H1 (cell line): ENCODE results near the gene RPP30. TPM values are rescaled to one million over a fixed set of nuclear protein-coding genes. Genes with fewer than 3 reads are reported as not detected.

ENCODE experiments used
- BACH1 ChIP-seq: IDR thresholded peaks from 2 replicates; pipeline ENCODE4 v1.6.1; 2012; ENCODE audit warnings: low read length, improper control_type of control experiment
- EP300 ChIP-seq, 2 experiments: IDR thresholded peaks; 1 replicate in 1 of 2; 2 replicates in 1 of 2; pipeline ENCODE4 v1.6.1; 2011 to 2012; ENCODE audit warnings: low read depth in 2 of 2, low read length in 2 of 2, mild to moderate bottlenecking in 2 of 2, borderline replicate concordance in 1 of 2, inconsistent platforms in 1 of 2, moderate library complexity in 1 of 2
- FOSL1 ChIP-seq: IDR thresholded peaks from 2 replicates; pipeline ENCODE4 v1.6.1; 2011; ENCODE audit warnings: mild to moderate bottlenecking, low read depth, low read length, moderate library complexity; ENCODE audit not compliant: insufficient read depth
- POLR2AphosphoS5 ChIP-seq: IDR thresholded peaks from 2 replicates; pipeline ENCODE4 v1.6.1; 2011; ENCODE audit warnings: low read depth, low read length
- RBBP5 ChIP-seq: IDR thresholded peaks from 2 replicates; pipeline ENCODE4 v1.7.1; 2012; ENCODE audit warnings: low read depth, mild to moderate bottlenecking, inconsistent platforms, low read length, moderate library complexity, borderline replicate concordance
- SIN3A ChIP-seq, 2 experiments: IDR thresholded peaks in 1 of 2; conservative IDR thresholded peaks in 1 of 2; 2 replicates each; pipeline ENCODE4 v1.6.1; 2011 to 2012; ENCODE audit warnings: low read length in 2 of 2, improper control_type of control experiment in 1 of 2, low read depth in 1 of 2, mild to moderate bottlenecking in 1 of 2
- polyA plus RNA-seq, 7 experiments: library from polyadenylated mRNA; depleted of rRNA in 3 of 7; stranded (reverse) in 5 of 7; unstranded in 2 of 7; fragments of >200 nt in 5 of 7; fragments of 200-250 nt in 2 of 7; gene quantifications; 1 replicate in 5 of 7; 2 replicates in 1 of 7; 4 replicates in 1 of 7; pipeline versions ENCODE4 v1.2.1 to v1.2.3, GENCODE V29; 2011 to 2013; ENCODE audit warnings: missing spikeins in 2 of 7, mixed read lengths in 2 of 7
- total RNA-seq: library from RNA; stranded (reverse); fragmentation: NEBNext Ultra II Directional; extraction: Animal tissue kit (Norgen Biotek cat#: 25700); gene quantifications from 2 replicates; pipeline ENCODE4 v1.2.1, GENCODE V29; 2021
- TF ChIP-seq, protein P1 (sequence below): IDR thresholded peaks from 2 replicates; pipeline ENCODE4 v1.6.1; 2012; ENCODE audit warnings: inconsistent platforms
- TF ChIP-seq, protein P2 (sequence below): IDR thresholded peaks from 2 replicates; pipeline ENCODE4 v1.6.1; 2011; ENCODE audit warnings: low read length, improper control_type of control experiment

The RPP30 gene
- total and polyA plus RNA-seq, 2 of the 8 experiments (the other 6 are each of a cell fraction or from before 2014, with no cell fraction given) = 38.9 to 79.7 TPM

- TF ChIP-seq EP300 (IDR thresholded peaks at IDR 0.05; ENCODE audit: borderline replicate concordance in 1 of 2, low read depth in 2 of 2, low read length in 2 of 2) (no peak), FOSL1 (no peak), RBBP5 (no peak), SIN3A (conservative IDR thresholded peaks at IDR 0.05 in 1 of 2, IDR thresholded peaks at IDR 0.05 in 1 of 2; ENCODE audit: low read depth in 1 of 2, low read length in 2 of 2) (no peak), POLR2AphosphoS5 (no peak), BACH1 (no peak)
- TF ChIP-seq, protein P1, sequence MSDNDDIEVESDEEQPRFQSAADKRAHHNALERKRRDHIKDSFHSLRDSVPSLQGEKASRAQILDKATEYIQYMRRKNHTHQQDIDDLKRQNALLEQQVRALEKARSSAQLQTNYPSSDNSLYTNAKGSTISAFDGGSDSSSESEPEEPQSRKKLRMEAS = no peak
- TF ChIP-seq, protein P2, sequence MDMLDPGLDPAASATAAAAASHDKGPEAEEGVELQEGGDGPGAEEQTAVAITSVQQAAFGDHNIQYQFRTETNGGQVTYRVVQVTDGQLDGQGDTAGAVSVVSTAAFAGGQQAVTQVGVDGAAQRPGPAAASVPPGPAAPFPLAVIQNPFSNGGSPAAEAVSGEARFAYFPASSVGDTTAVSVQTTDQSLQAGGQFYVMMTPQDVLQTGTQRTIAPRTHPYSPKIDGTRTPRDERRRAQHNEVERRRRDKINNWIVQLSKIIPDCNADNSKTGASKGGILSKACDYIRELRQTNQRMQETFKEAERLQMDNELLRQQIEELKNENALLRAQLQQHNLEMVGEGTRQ = no peak
Measured at GRCh38 chr10:90912854-90913479, 41.2 kb downstream of the RPP30 start (continued).
